ENCODE results near the gene BCAR3. TPM values are rescaled to one million over a fixed set of nuclear protein-coding genes. Genes with fewer than 3 reads are reported as not detected.
A peak's percentile ranks its signal among the peaks of the same experiment; 100 is the strongest.

BCAR3 gene
- total RNA-seq, 3 donors from 2014 or later = 26.7 to 42.7 (median 30.2) TPM

- Histone ChIP-seq H3K27ac (no peak overlapping the region), H3K4me1 (no peaks in the 10 kb centered on the region), H3K27me3 (no peaks in the 10 kb centered on the region), H3K36me3 (no peaks in the 10 kb centered on the region), H3K9me3 (no peaks in the 10 kb centered on the region), H3K4me3 (no peak overlapping the region)
- TF ChIP-seq POLR2AphosphoS5 (IDR thresholded peaks at IDR 0.05) = no peak
- no peak for TF ChIP-seq POLR2A (IDR thresholded peaks at IDR 0.05)
- no peak for TF ChIP-seq CTCF (IDR thresholded peaks at IDR 0.05)
- no peak for DNase-seq (ENCODE audit: low spot score in 2 of 2)
- intact Hi-C loops (cut with DNase I; ENCODE audit: low total_unique reads) = no loop called here
Observed at GRCh38 chr1:93683234-93683633, 1.6 kb upstream of the BCAR3 start.

DNA sequence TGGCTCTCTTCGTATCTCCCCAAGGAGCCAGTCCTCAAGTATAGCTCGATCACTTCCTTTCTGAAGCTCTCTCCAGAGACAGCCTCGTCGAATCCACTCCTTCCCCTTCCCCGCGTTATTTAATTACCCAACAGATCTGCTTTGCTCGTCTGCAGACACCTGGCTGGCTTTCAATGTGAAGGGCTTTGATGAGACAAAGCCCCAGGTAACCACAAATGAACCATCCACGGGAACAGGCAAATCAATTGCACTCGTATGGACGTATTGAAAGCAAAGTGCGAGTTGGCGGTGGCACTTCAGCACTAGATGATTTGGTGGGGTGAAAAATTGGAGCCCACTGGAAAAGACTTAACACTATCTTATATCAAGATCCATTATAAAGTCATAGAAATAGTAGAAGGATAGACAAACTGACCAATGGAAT is 364 bp upstream of the BCAR3 start:
- Histone ChIP-seq H3K9me3 (no peaks in the 10 kb centered on the region), H3K4me3 (peak overlapping the region; percentile 80 to 95 (median 86)), H3K27ac (peak overlapping the region; percentile 95 to 96), H3K4me1 (no peaks in the 10 kb centered on the region), H3K36me3 (no peaks in the 10 kb centered on the region), H3K27me3 (no peaks in the 10 kb centered on the region)
- no peak for TF ChIP-seq POLR2A (IDR thresholded peaks at IDR 0.05)
- no peak for TF ChIP-seq POLR2AphosphoS5 (IDR thresholded peaks at IDR 0.05)
- no peak for TF ChIP-seq CTCF (IDR thresholded peaks at IDR 0.05)
- intact Hi-C loops (cut with DNase I; ENCODE audit: low total_unique reads) = no loop called here
- DNase-seq (ENCODE audit: low spot score in 2 of 2) = no peak

DNA sequence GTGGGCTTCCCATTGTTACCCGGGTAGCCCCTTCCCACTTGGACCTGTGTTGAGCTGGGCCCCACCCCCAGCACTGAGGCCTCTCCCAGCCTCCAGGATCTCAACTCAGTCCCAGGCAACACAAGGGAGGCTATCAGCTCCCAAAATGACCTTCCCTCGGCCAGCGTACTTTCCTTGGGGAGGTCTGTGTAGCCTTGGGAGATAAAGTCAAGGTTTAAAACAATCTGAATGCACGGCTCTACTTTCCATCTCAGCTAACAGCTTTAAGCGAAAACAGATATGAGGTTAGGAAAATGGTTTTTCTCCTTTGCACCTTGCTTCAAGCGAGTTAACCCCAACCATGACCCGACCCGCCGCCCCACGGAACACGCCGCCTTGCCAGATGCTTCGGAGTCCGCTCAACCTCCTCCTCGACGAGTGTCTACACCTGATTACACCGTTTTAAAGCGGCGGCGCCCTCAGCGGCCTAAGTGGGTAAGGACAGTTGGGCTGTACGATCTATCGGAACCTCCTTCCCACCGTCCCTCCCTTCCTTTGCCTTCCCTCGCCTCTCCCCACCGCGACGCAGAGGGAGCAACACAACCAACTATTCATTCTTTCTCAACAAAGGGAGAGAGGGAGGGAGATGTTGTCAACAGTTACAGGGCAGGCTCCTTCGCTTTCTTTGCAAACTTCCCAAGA is 1.1 kb downstream of the BCAR3 start:
- Histone ChIP-seq H3K4me3 (peak overlapping the region; percentile 80 to 95 (median 86)), H3K27ac (peak overlapping the region; percentile 95 to 96), H3K27me3 (no peaks in the 10 kb centered on the region), H3K4me1 (no peaks in the 10 kb centered on the region), H3K9me3 (no peaks in the 10 kb centered on the region), H3K36me3 (no peaks in the 10 kb centered on the region)
- intact Hi-C loops (cut with DNase I; ENCODE audit: low total_unique reads) = no loop called here
- DNase-seq (ENCODE audit: low spot score in 2 of 2) = peak; percentile 87 to 88
- TF ChIP-seq POLR2A (IDR thresholded peaks at IDR 0.05) = peak; percentile 38
- peak in 2 of 3 donors; percentile 64 to 73 for TF ChIP-seq POLR2AphosphoS5 (IDR thresholded peaks at IDR 0.05)
- peak; percentile 74 to 87 (median 78) for TF ChIP-seq CTCF (IDR thresholded peaks at IDR 0.05)

GRCh38 chr1:93680076-93680419 is 1.6 kb downstream of the BCAR3 start:
- H3K4me3 ChIP-seq = peak overlapping the region; percentile 80 to 95 (median 86)
- peaks cover 0 to 4% of the 10 kb centered on the region in 2 donors for H3K4me1 ChIP-seq

More at GRCh38 chr1:93680076-93680419, 1.6 kb downstream of the BCAR3 start:
- no peaks in the 10 kb centered on the region for H3K9me3 ChIP-seq
- TF ChIP-seq CTCF (IDR thresholded peaks at IDR 0.05) (no peak), POLR2AphosphoS5 (IDR thresholded peaks at IDR 0.05) (no peak), POLR2A (IDR thresholded peaks at IDR 0.05) (no peak)
- no peak for DNase-seq (ENCODE audit: low spot score in 2 of 2)
- no peaks in the 10 kb centered on the region for H3K36me3 ChIP-seq
- intact Hi-C loops (cut with DNase I; ENCODE audit: low total_unique reads) = no loop called here
- peak overlapping the region; percentile 95 to 96 for H3K27ac ChIP-seq
- no peaks in the 10 kb centered on the region for H3K27me3 ChIP-seq
